ENCODE results near the gene POLK. TPM values are rescaled to one million over a fixed set of nuclear protein-coding genes. Genes with fewer than 3 reads are reported as not detected.

POLK gene
- total and polyA plus RNA-seq, 8 donors = 32.1 to 43.9 (median 34.1) TPM

- TF ChIP-seq CTCF (IDR thresholded peaks at IDR 0.05) = no peak
- Histone ChIP-seq H3K4me3 (no peak overlapping the region), H3K4me1 (peaks cover 5 to 35% of the 10 kb centered on the region in 2 donors), H3K27ac (no peak overlapping the region), H3K27me3 (no peaks in the 10 kb centered on the region), H3K36me3 (no peaks in the 10 kb centered on the region), H3K9me3 (no peaks in the 10 kb centered on the region)
- no peak for DNase-seq
- intact Hi-C loops (cut with DNase I) = no loop called here
- no peak for ATAC-seq
Measured at GRCh38 chr5:75514323-75514722, 2.6 kb downstream of the POLK start.

- no peak overlapping the region for H3K4me3 ChIP-seq
Measured at GRCh38 chr5:75519761-75520160, 8.1 kb downstream of the POLK start.

GRCh38 chr5:75521195-75521594 lies 9.5 kb downstream of the POLK start:
- peaks cover 0 to 33% of the 10 kb centered on the region in 2 donors for H3K4me1 ChIP-seq
- no peak overlapping the region for H3K4me3 ChIP-seq
- H3K27me3 ChIP-seq = no peaks in the 10 kb centered on the region
- H3K9me3 ChIP-seq = peaks cover 0 to 12% of the 10 kb centered on the region in 2 donors
- H3K36me3 ChIP-seq = peaks cover 0 to 6% of the 10 kb centered on the region in 2 donors
- DNase-seq = no peak
- intact Hi-C loops (cut with DNase I) = no loop called here
- no peak for TF ChIP-seq CTCF (IDR thresholded peaks at IDR 0.05)
- no peak overlapping the region for H3K27ac ChIP-seq
- no peak for ATAC-seq

More at GRCh38 chr5:75519761-75520160, 8.1 kb downstream of the POLK start:
- Histone ChIP-seq H3K36me3 (peaks cover 0 to 6% of the 10 kb centered on the region in 2 donors), H3K27ac (no peak overlapping the region), H3K4me1 (peaks cover 0 to 23% of the 10 kb centered on the region in 2 donors), H3K9me3 (peaks cover 0 to 12% of the 10 kb centered on the region in 2 donors), H3K27me3 (no peaks in the 10 kb centered on the region)
- intact Hi-C loops (cut with DNase I) = no loop called here
- no peak for TF ChIP-seq CTCF (IDR thresholded peaks at IDR 0.05)
- DNase-seq (no peak), ATAC-seq (no peak)

- H3K27ac ChIP-seq = no peak overlapping the region
- H3K4me3 ChIP-seq = no peak overlapping the region
- intact Hi-C loops (cut with DNase I) = no loop called here
- no peaks in the 10 kb centered on the region for H3K27me3 ChIP-seq
- ATAC-seq (no peak), DNase-seq (no peak)
- TF ChIP-seq CTCF (IDR thresholded peaks at IDR 0.05) = no peak
- H3K36me3 ChIP-seq = peaks cover 0 to 6% of the 10 kb centered on the region in 2 donors
- peaks cover 0 to 12% of the 10 kb centered on the region in 2 donors for H3K9me3 ChIP-seq
- H3K4me1 ChIP-seq = peaks cover 0 to 41% of the 10 kb centered on the region in 2 donors
Measured at GRCh38 chr5:75522025-75522424, 10.3 kb downstream of the POLK start.

- Histone ChIP-seq H3K4me3 (no peak overlapping the region), H3K9me3 (peaks cover 0 to 12% of the 10 kb centered on the region in 2 donors), H3K36me3 (peaks cover 0 to 6% of the 10 kb centered on the region in 2 donors), H3K4me1 (peaks cover 0 to 46% of the 10 kb centered on the region in 2 donors), H3K27ac (no peak overlapping the region), H3K27me3 (no peaks in the 10 kb centered on the region)
- no peak for DNase-seq
- intact Hi-C loops (cut with DNase I) = no loop called here
- no peak for TF ChIP-seq CTCF (IDR thresholded peaks at IDR 0.05)
- no peak for ATAC-seq
Measured at GRCh38 chr5:75522542-75522941, 10.9 kb downstream of the POLK start.

Data from left lung (tissue), 10 donors.